Thyroid gland (tissue), 4 donors: Measurements from ENCODE around the gene DCST1.

ENCODE experiments used
- CTCF ChIP-seq, 6 experiments: fragments of 200-600 bp in 3 of 6; fragments of 450-650 bp in 3 of 6; sonication (generic) in 3 of 6; IDR thresholded peaks; one replicate each; pipeline ENCODE4 v1.5.1; 2016 to 2019; ENCODE audit warnings: antibody characterized with exemption in 6 of 6, mild to moderate bottlenecking in 2 of 6, inconsistent platforms in 1 of 6, moderate library complexity in 1 of 6
- POLR2A ChIP-seq, 2 donors: fragments of 450-650 bp; IDR thresholded peaks; one replicate each; pipeline ENCODE4 v1.6.1; 2017; ENCODE audit warnings: antibody characterized with exemption in 2 of 2, mild to moderate bottlenecking in 2 of 2, moderate library complexity in 1 of 2

GRCh38 chr1:155071701-155072100 lies 38.1 kb downstream of the DCST1 start:
- TF ChIP-seq POLR2A (IDR thresholded peaks at IDR 0.05) (no peak), CTCF (IDR thresholded peaks at IDR 0.05) (no peak)
